Esophagus mucosa (tissue), 1 donor: ENCODE measurements around the gene KCNAB3. TPM values are rescaled to one million over a fixed set of nuclear protein-coding genes. Genes with fewer than 3 reads are reported as not detected.
"Not testable (repeated sequence)": the region's sequence is repeated elsewhere in the genome, so short reads cannot be mapped to it uniquely, and the experiment has no call there.

Experiments used
- ATAC-seq: fragments of 200-7000 bp; cut with Tn5 transposase; one replicate; pipeline ENCODE4 v1.9.1; 2020
- total RNA-seq: library from RNA; stranded (reverse); gene quantifications from one replicate; pipeline ENCODE4 v1.2.4, GENCODE V29; 2023
- donor health status: DM: yes; HTN: yes; CAD: no.

Gene KCNAB3
- 0.44 TPM for total RNA-seq

DNA sequence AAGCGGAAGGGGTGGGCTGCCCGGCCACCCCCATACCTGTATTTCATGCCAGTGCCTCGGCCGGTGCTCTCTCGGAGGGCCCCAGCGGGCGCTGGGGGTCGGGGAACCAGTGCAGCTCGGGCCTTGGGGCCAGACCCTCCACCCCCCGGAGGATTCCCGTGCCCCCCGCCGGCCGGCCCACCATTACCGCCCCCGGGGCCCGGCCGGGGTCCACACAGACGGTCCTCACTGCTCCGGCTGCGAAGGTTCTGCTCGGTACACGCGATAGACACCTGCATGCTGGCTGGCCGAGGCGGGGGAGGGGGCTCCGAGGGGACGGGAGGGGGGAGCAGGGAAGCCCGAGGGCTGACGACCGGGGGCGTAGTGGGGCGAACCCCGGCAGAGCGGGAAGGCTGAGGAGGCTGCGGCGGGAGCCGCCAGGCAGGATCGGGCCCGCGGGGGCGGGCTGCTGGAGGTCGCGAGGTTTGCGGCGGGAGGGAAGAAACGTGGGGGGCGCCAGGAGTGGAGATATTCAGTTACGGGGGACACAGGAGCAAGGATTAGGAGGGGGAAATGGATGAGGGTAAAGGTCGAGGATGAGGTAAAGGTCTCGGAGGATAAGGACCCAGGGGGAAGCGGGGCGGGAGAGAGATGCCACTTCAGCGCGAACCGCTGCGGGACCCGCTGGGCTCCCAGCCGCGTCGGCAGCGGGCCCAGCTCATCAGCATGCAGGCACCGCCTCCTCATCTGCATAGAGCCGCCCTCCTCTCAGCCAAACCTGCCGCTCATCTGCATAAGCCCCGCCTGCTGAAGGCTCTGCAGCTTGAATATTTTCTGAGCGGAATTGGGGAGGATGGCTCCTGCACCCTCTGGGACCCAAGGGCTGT, at the start of gene KCNAB3:
KCNAB3 (minus strand) TSS at position 699 of the 866 bp plus-strand sequence; CDS start at position 278, 421 bp downstream.
- peak; percentile 37 for ATAC-seq

DNA sequence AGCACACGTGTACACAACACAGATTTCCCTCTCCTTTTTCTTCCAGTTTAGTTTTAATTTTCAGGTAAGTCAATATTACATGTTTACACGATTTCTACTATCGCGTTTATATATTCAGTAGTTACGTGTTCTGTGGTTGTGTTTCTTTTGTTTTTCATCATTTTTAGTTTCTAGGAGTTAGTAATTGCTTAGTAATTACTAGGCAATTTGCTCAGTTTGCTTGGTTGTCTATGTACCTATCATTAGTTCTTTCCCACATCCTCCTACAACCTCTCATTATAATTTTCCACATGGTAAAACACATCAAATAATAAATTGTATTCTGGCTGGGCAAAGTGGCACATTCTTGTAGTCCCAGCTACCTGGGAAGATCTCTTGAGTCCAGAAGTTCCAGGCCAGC, 48.1 kb upstream of the KCNAB3 start:
- no peak for ATAC-seq

DNA sequence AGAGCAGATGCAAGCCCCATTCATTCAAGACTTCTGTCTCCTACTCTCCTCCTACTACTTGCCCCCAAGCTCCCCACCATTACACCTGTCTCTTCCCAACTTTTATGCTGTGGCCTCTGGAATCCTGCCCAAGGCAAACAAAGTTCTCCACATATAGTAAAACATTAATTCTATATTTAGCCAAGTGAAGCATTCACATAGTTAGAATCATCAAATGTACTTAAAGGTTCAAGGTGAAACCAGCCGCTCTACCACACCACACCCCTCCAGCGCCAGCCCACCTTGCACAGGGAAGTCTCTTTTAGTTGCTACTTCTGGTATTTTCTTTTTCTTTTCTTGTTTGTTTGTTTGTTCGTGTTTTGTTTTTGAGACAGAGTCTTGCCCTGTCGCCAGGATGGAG, 47.4 kb upstream of the KCNAB3 start:
- ATAC-seq: no peak

DNA sequence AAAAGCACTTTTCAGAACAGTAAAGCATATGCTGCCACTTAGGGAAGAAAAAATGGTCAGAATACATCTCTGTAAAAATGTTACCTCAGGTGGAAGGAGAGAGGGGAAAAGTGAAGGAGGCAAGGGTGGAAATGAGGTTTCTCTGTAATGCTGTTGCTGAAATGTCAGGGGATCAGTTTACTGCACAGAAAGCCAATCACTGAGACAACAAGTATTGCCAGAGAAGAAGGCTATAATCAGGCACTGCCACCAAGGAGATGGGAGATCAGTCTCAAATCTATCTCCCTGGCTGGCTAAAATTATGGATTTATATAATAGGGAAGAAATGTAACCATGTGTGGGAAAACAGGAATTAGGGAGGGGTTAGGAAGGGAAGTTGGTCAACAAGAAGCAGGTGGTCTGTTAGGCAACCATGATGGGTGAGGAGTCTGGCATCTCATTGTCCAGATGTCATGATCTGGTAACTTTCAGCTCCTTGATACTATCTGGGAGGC, 45.0 kb upstream of the KCNAB3 start:
- ATAC-seq: no peak

DNA sequence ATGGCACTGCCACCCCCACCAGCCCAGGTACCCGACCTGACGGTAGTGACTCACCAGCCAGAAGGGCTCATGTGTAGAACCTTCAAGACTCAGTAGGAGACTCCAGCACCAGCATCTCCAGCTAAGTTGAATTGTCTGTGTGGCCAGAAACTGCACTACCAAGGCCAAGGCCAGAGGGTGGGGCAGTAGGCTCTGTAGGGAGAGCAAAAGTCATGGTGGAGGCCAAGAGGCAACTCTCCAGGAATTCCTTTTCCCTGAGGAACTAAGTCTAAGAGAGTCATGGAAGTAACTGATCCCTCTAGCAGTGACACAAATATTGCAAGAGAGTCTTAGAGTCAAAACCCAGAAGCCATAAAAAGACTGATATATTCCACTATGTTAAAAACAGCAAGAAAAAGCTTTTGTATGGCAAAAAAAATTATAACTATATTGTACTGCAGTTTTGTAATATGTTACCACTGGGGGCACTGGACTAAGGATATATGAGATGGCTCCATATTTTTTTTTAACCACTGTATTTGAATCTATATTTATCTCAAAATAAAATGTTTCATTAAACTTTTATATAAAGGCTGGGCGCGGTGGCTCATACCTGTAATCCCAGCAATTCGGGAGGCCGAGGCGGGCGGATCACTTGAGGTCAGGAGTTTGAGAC, 42.6 kb upstream of the KCNAB3 start:
- no peak for ATAC-seq

DNA sequence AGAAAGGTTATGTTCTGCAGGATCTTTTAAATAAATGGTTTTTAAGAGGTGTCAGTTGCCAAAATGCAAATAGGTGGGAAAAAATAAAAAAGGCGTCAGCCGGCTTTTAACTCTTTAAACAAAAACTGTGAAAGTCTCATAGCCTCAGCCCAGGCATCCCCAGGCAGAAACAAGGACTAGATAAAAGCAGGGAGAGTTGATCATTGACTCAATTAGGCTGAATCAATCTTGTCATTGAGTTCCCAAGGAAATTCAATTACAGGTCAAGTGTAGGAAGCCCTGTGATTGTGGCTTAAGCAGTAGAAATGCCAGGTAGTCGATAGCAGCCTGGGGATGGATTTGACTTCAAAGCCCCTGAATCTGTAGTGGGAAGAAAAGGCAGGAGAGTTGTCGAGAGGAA, 42.0 kb upstream of the KCNAB3 start:
- no peak for ATAC-seq

DNA sequence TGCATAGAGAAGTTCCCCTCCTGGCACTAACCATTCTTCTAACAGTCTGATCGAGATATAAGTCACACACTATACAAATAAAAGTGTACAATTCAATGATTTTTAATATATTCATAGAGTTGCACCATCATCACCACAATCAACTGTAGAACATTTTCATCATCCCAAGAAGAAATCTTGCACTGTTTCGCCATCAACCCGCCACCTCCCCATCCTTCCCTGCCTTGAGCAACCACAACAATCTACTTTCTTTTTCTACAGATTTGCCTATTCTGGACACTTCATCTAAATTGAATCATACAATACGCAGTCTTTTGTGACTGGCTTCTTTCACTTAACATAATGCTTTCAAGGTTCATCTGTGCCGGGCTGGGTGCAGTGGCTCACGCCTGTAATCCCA, 39.8 kb upstream of the KCNAB3 start:
- ATAC-seq: no peak

DNA sequence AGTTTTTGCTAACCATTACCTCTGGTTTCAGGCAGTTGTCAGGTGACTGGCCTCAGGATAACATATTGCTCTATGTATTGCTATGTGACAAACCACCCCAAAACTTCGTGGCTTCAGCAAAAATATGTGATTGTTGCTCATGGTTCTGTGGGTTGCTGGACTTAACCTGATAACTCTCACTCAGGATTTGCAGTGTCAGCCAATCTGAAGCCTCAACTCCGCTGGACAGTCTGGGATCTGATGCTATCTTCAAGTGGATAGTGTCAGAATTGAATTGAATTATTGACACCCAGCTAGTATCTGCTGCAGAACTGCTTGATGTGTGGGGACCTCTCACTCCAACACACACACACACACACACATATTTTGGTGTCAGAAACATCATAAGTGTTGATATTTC, 38.1 kb upstream of the KCNAB3 start:
- ATAC-seq: no peak

DNA sequence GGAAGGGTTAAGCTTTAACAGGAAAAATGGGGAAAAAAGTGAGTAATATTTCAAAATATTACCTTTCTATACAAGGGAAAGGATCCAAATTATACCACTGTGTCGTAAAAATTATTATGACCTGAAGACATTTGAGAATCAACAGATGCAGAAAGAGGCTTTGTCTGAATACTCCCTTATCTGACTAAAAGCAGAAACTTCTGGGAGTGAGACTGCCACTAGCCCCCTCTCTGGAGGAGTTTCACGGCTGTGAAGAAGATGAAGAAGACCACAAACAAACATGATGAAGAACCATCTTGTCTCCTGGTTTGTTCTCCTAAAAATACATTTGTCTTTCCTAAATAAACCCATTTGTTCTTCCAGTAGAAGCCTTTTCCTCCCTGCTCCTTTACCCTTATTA, 31.8 kb upstream of the KCNAB3 start:
- ATAC-seq: no peak

DNA sequence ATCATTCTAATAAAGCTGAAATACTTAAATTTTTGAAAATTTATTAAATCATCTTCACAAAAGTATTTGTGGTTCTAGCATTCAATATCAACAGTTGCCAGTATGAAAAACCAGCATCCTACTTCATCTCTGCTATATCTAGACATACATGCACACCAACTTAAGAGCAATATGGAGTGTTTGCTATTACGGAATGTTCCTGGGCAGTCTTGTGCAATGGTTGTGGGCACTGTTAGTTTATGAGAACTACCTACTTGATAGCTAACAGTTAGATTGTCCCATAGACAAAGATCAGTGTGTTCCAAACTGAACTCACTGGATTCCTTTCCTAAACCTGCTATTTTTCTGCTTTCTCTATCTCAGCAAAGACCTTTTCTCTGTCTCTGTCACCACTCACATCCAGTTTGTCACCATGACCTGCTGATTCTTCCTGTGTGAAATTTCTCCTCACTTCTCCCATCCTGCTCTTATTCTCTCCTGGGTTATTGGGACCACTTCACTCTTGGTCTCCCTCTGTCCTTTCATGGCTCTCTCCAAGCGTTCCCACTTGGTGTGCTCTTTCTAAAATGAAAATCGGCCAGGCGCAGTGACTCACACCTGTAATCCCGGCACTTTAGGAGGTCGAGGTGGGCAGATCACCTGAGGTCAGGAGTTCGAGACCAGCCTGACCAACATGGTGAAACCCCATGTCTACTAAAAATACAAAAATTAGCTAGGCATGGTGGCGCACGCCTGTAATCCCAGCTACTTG, 30.0 kb upstream of the KCNAB3 start:
- no peak for ATAC-seq

DNA sequence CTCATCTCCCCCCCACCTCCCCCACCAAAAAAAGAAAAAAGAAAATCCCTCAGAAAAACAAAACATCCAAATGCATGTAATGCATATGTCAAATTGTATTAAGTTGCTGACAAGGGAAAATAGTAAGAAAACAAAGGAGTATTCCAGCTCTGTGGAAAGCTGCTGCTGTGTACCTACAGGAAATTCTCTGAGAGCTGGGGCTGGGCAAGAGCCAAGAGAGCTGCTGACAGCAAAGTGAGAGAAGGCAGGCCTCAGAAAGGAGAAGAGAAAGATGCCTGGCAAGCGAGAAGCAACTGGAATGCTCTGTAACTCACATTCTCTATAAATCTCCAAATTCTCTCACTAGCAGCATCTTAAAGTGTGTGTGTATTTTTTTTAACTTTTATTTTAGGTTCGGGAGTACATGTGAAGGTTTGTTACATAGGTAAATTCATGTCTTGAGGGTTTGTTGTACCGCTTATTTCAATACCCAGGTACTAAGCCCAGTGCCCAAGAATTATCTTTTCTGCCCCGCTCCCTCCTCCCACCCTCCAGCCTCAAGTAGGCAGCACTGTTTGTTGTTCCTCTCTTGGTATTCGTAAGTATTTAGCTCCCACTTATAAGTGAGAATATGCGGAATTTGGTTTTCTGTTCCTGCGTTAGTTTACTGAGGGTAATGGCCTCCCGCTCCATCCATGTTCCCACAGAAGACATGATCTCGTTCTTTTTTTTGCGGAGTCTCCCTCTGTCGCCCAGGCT, 26.7 kb upstream of the KCNAB3 start:
- no peak for ATAC-seq

DNA sequence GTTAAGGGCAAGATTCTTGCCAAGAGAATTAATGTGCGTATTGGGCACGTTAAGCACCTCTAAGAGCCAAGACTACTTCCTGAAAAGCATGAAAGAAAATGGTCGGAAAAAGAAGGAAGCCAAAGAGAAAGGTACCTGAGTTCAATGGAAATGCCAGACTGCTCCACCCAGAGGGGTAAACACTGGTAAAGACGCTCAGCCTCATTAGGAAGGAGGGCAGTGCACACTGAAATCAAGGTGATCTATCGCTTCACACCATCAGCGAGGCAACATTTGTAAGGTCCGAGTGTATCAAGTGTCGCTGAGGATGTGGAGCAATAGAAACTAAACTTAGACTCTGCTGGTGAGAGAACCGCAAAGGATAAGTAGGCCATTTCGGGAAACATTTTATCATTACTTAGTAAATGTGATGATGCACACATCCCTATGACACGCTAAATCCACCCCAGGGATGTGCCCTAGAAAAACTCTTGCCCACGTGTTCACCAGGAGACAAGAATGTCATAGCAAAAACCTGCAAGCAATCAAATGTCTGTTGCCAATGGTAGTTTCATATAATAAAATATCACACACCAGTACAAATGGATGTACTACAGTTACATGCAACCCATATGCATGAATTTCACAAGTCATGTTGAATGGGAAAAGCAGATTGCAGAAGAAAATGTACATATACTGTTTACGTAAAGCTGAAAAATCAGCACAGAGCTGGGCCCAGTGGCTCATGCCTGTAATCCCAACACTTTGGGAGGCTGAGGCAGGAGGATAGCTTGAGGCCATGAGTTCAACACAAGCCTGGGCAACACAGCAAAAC, 26.0 kb upstream of the KCNAB3 start:
- ATAC-seq: no peak

DNA sequence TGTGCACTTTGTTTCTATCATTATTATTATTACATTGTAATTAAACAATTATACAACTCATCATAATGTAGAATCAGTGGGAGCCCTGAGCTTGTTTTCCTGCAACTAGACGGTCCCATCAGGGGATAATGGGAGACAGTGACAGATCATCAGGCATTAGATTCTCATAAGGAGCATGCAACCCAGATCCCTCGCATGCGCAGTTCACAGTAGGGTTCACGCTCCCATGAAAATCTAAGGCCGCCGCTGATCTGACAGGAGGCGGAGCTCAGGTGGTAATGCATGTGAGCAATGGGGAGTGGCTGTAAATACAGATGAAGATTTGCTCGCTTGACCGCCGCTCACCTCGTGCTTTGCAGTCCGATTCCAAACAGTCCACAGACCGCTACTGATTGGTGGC, 23.6 kb upstream of the KCNAB3 start:
- ATAC-seq: not testable (repeated sequence)

DNA sequence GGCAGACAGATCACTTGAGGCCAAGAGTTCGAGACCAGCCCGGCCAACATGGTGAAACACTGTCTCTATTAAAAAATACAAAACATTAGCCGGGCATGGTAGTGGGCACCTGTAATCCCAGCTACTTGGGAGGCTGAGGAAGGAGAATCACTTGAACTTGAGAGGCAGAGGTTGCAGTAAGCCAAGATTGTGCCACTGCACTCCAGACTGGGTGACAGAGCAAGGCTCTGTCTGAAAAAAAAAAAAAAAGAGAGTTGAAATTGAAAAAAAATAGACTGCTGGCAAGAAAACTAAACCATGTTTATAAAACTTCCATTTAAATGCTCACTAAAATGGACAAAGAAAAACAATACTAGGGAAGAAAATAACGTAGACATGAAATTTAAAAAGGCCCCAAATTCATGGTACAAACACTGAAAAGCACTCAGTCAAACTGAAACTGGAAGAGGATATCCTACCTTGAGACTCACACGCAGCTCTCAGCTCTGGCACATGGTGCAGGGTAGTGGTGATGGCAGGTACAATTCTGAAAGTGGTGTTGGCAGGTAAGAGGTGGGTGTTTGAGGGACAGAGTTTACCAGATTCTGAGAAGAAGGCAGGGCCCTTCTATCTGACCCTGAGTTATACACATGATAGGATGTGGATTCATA, 21.6 kb upstream of the KCNAB3 start:
- peak; percentile 39 for ATAC-seq

DNA sequence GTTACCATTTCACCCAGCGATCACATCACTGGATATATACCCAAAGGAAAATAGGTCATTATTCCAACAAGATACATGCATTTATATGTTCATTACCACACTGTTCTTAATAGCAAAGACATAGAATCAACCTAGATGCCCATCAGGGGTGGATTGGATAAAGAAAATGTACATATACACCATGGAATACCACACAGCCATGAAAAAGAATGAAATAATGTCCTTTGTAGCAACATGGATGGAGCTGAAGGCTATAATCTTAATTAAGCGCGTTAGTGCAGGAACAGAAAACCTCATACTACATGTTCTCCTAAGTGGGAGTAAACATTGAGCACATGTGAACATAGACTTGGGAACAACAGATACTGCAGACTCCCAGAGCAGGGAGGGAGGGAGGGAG, 20.9 kb upstream of the KCNAB3 start:
- ATAC-seq: no peak

DNA sequence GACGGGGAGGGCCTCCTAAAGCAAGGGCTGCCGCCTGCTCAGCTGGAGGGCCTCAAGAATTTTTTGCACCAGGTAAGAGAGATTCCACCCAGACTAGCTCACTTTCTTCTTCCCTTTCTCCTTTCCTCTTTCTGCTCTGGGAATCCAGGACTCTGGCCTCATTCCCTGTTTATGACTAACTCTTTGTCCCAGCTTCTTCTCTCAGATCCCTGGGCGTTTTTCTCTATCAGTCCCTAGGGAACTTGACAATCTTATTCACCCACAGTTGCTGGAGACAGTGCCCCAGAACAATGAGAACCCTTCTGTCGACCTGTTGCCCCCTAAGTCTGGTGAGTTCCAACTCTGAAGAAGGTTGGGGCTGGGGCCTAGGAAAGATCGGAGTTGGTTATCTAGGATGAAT, 18.0 kb upstream of the KCNAB3 start:
- ATAC-seq: no peak

DNA sequence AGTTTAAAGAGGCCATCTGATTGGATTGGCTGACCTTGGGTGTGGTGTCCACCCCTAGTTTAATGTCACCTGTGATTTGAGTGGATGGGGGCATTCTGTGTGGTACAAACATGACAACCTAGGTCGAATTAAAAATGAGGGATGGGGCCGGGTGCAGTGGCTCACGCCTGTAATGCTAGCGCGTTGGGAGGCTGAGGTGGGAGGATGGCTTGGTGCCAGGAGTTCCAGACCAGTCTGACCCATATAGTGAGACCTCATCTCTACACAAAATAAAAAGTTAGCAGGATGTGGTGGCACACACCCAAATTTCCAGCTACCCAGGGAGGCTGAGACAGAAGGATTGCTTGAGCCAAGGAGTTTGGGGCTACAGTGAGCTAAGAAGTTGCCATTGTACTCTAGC, 16.8 kb upstream of the KCNAB3 start:
- ATAC-seq: no peak

DNA sequence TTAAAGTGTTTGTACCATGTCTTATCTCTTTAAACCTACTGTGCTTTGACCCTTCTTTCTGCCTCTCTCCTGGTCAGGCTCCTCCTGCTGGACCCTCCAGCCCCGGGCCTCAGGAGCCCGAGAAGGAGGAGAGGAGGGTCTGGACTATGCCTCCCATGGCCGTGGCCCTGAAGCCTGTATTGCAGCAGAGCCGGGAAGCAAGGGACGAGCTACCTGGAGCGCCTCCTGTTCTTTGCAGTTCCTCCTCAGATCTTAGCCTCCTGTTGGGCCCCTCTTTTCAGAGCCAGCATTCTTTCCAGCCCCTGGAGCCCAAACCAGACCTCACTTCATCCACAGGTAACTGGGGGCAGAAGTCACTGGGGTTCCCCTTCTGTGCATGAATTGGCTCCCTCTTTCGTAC, 16.0 kb upstream of the KCNAB3 start:
- ATAC-seq: no peak

DNA sequence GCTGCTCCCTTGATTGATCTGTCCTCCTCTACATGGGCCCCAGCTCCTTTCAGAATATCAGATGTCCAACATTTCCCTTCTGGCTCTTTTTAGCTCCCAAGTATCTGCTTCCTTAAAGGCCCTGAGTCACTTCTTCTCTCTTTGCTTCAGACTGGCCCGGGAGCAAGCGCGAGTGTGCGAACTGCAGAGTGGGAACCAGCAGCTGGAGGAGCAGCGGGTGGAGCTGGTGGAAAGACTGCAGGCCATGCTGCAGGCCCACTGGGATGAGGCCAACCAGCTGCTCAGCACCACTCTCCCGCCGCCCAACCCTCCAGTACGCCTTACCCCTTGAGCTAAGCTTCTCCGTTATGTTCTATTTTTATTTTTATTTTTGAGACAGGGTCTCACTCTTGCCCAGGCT, 14.7 kb upstream of the KCNAB3 start:
- no peak for ATAC-seq

DNA sequence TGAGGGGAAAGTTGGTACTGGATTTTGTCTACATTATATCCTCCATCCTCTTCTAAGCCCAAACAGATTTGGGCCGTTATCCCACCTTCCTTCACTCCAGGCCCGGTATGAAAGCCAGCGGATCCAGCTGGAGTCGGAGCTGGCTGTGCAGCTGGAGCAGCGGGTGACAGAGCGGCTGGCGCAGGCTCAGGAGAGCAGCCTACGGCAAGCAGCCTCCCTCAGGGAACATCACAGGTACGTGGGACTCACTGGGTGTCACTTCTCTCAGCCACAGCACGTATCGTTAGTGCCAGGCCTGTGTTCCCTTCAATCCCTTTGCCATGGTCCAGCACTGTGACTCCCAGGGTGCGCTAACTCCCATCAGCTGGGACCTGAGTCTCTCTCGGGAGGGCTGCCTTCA, 13.6 kb upstream of the KCNAB3 start:
- ATAC-seq: no peak

DNA sequence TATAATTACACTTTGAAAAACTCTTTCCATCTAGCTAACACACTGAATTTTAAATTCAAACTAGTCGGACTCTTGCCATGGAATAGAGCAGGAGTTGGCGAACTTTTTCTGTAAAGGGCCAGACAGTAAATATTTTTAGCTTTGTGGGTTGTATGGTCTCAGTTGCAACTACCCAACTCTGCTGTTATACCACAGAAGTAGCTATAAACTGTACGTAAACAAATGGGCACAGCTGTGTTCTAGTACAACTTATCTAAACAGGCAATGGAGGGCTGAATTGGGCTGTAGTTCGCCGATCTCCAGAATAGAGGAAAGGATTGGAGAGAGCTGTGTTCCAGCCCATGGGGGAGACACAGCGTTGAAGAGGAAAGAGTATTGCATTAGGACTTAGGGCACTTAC, 11.1 kb upstream of the KCNAB3 start:
- ATAC-seq: no peak
